ENCODE results near the gene ALG9.
"Not testable (repeated sequence)": the region's sequence is repeated elsewhere in the genome, so short reads cannot be mapped to it uniquely, and the experiment has no call there.

ALG9 gene

GRCh38 chr11:111792314-111792713, 79.1 kb downstream of the ALG9 start:
- H3K4me1 ChIP-seq, result peaks cover 3% of the 10 kb centered on the region

DNA sequence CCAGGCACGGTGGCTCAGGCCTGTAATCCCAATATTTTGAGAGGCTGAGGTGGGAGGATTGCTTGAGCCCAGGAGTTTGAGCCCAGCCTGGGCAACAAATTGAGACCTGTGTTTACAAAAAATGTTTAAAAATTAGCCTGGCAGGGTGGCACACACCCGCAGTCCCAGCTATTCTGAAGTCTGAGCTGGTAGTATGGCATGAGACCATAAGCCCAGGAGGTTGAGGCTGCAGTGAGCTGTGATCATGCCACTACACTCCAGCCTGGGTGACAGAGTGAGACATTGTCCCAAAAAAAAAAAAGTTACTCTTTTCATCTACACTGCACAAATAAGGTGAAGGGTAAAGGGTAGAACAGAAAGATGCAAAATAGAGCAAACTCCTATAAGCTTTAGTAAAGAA, 82.9 kb downstream of the ALG9 start:
- Histone ChIP-seq H3K4me3 (ENCODE audit: low read depth, low read length) (no peak overlapping the region), H3K4me2 (ENCODE audit: low read length) (no peak overlapping the region), H3K79me2 (no peaks in the 10 kb centered on the region), H3K9me3 (ENCODE audit: control insufficient read depth, low read length) (no peaks in the 10 kb centered on the region), H3K27ac (no peak overlapping the region), H3K36me3 (ENCODE audit: control insufficient read depth, insufficient read depth, low read length) (no peaks in the 10 kb centered on the region), H3K9ac (no peak overlapping the region), H3K27me3 (ENCODE audit: control insufficient read depth, insufficient read depth, low read length) (no peaks in the 10 kb centered on the region), H3K4me1 (no peaks in the 10 kb centered on the region), H2AFZ (no peak overlapping the region)
- TF ChIP-seq, protein P1, sequence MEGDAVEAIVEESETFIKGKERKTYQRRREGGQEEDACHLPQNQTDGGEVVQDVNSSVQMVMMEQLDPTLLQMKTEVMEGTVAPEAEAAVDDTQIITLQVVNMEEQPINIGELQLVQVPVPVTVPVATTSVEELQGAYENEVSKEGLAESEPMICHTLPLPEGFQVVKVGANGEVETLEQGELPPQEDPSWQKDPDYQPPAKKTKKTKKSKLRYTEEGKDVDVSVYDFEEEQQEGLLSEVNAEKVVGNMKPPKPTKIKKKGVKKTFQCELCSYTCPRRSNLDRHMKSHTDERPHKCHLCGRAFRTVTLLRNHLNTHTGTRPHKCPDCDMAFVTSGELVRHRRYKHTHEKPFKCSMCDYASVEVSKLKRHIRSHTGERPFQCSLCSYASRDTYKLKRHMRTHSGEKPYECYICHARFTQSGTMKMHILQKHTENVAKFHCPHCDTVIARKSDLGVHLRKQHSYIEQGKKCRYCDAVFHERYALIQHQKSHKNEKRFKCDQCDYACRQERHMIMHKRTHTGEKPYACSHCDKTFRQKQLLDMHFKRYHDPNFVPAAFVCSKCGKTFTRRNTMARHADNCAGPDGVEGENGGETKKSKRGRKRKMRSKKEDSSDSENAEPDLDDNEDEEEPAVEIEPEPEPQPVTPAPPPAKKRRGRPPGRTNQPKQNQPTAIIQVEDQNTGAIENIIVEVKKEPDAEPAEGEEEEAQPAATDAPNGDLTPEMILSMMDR (IDR thresholded peaks at IDR 0.05), result no peak

More at GRCh38 chr11:111792314-111792713, 79.1 kb downstream of the ALG9 start:
- Histone ChIP-seq H3K79me2 (no peaks in the 10 kb centered on the region), H3K4me2 (ENCODE audit: low read length) (no peak overlapping the region), H3K36me3 (ENCODE audit: control insufficient read depth, insufficient read depth, low read length) (no peaks in the 10 kb centered on the region), H3K27me3 (ENCODE audit: control insufficient read depth, insufficient read depth, low read length) (no peaks in the 10 kb centered on the region), H3K9me3 (ENCODE audit: control insufficient read depth, low read length) (no peaks in the 10 kb centered on the region), H3K4me3 (ENCODE audit: low read depth, low read length) (no peak overlapping the region), H2AFZ (no peak overlapping the region), H3K9ac (no peak overlapping the region), H3K27ac (no peak overlapping the region)
- TF ChIP-seq, protein P1 (IDR thresholded peaks at IDR 0.05), result no peak

DNA sequence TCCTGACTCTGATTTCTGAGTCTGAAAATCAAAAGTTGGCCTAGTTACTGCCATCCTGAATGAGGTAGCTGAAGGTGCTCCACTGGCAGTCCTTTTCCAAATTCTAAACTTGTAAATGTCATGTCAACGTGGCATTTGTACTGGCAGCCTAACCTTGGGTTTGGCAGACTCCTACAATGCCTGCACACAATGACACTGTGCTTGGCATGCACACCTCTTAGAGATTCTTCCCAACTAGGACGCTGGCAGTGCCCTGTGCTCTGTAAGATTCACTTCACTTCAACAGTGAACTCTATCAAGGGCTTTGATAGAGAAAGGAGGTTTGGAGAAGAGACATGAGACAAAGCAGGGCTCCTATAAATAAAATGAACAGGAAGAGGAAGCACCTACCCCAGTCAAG, 83.3 kb downstream of the ALG9 start:
- Histone ChIP-seq H3K9ac (no peak overlapping the region), H3K27ac (no peak overlapping the region)

GRCh38 chr11:111785886-111786412, 85.4 kb downstream of the ALG9 start:
- Histone ChIP-seq H3K4me3 (ENCODE audit: low read depth, low read length) (no peak overlapping the region), H3K36me3 (ENCODE audit: control insufficient read depth, insufficient read depth, low read length) (no peaks in the 10 kb centered on the region), H3K9me3 (ENCODE audit: control insufficient read depth, low read length) (no peaks in the 10 kb centered on the region), H3K79me2 (no peaks in the 10 kb centered on the region), H3K4me2 (ENCODE audit: low read length) (no peak overlapping the region), H3K27ac (no peak overlapping the region), H3K9ac (no peak overlapping the region), H2AFZ (no peak overlapping the region), H3K27me3 (ENCODE audit: control insufficient read depth, insufficient read depth, low read length) (no peaks in the 10 kb centered on the region), H3K4me1 (no peaks in the 10 kb centered on the region)
- TF ChIP-seq, protein P1 (IDR thresholded peaks at IDR 0.05), result no peak

More for the DNA sequence above, 83.3 kb downstream of the ALG9 start:
- Histone ChIP-seq H3K9me3 (ENCODE audit: control insufficient read depth, low read length) (no peaks in the 10 kb centered on the region), H2AFZ (no peak overlapping the region), H3K36me3 (ENCODE audit: control insufficient read depth, insufficient read depth, low read length) (no peaks in the 10 kb centered on the region), H3K4me1 (no peaks in the 10 kb centered on the region), H3K79me2 (no peaks in the 10 kb centered on the region), H3K4me3 (ENCODE audit: low read depth, low read length) (no peak overlapping the region), H3K27me3 (ENCODE audit: control insufficient read depth, insufficient read depth, low read length) (no peaks in the 10 kb centered on the region), H3K4me2 (ENCODE audit: low read length) (no peak overlapping the region)
- TF ChIP-seq, protein P1 (IDR thresholded peaks at IDR 0.05), result no peak

GRCh38 chr11:111785076-111785475, 86.3 kb downstream of the ALG9 start:
- Histone ChIP-seq H3K4me3 (ENCODE audit: low read depth, low read length) (no peak overlapping the region), H3K36me3 (ENCODE audit: control insufficient read depth, insufficient read depth, low read length) (no peaks in the 10 kb centered on the region), H3K27ac (no peak overlapping the region), H3K79me2 (no peaks in the 10 kb centered on the region), H2AFZ (no peak overlapping the region), H3K4me2 (ENCODE audit: low read length) (no peak overlapping the region), H3K9ac (no peak overlapping the region), H3K4me1 (no peaks in the 10 kb centered on the region), H3K9me3 (ENCODE audit: control insufficient read depth, low read length) (no peaks in the 10 kb centered on the region), H3K27me3 (ENCODE audit: control insufficient read depth, insufficient read depth, low read length) (no peaks in the 10 kb centered on the region)
- TF ChIP-seq, protein P1 (IDR thresholded peaks at IDR 0.05), result no peak

- H3K36me3 ChIP-seq (ENCODE audit: control insufficient read depth, insufficient read depth, low read length); H3K79me2 ChIP-seq; H3K27me3 ChIP-seq (ENCODE audit: control insufficient read depth, insufficient read depth, low read length); H2AFZ ChIP-seq; H3K9ac ChIP-seq; H3K4me1 ChIP-seq; H3K27ac ChIP-seq; H3K9me3 ChIP-seq (ENCODE audit: control insufficient read depth, low read length); H3K4me3 ChIP-seq (ENCODE audit: low read depth, low read length); H3K4me2 ChIP-seq (ENCODE audit: low read length): not testable (repeated sequence)
These were observed 87.1 kb downstream of the ALG9 start for GRCh38 chr11:111784311-111784710.
